ENCODE measurements around the gene ZSCAN16. TPM values are rescaled to one million over a fixed set of nuclear protein-coding genes. Genes with fewer than 3 reads are reported as not detected.

The ZSCAN16 gene
- total and polyA plus RNA-seq, 2 of the 13 experiments (the other 11 are each of a cell fraction or from before 2014, with no cell fraction given), result 5.7 to 12.7 TPM

GRCh38 chr6:28161410-28162079 is 37.1 kb downstream of the ZSCAN16 start (continued):
- TF ChIP-seq ERF (CRISPR knock-in tag; IDR thresholded peaks at IDR 0.05) (peak; percentile 77; the same call in 1 of the 2 replicates), HIVEP1 (CRISPR knock-in tag; IDR thresholded peaks at IDR 0.05) (0 out of 2 replicates have a peak, but pooled peaks have one; percentile 10), EP300 (IDR thresholded peaks at IDR 0.05; ENCODE audit: low read depth in 2 of 2, low read length in 2 of 2) (no peak), EP300 (CRISPR knock-in tag; IDR thresholded peaks at IDR 0.05; ENCODE audit: borderline replicate concordance) (peak; percentile 11; the same call in 1 of the 2 replicates), PCBP1 (IDR thresholded peaks at IDR 0.05; ENCODE audit: borderline replicate concordance, low read depth, low read length) (no peak), HOXA9 (CRISPR knock-in tag; IDR thresholded peaks at IDR 0.05; ENCODE audit: borderline replicate concordance) (no peak), ZHX2 (IDR thresholded peaks at IDR 0.05; ENCODE audit: low read depth) (no peak), ZHX2 (CRISPR knock-in tag; IDR thresholded peaks at IDR 0.05; ENCODE audit: borderline replicate concordance) (0 out of 2 replicates have a peak, but pooled peaks have one; percentile 22), REPIN1 (CRISPR knock-in tag; IDR thresholded peaks at IDR 0.05; ENCODE audit: borderline replicate concordance, low read depth) (0 out of 2 replicates have a peak, but pooled peaks have one; percentile 65), ZNF430 (CRISPR knock-in tag; IDR thresholded peaks at IDR 0.05) (peak; percentile 55; the same call in 1 of the 2 replicates), ZNF543 (CRISPR knock-in tag; IDR thresholded peaks at IDR 0.05) (peak; percentile 63)
- TF ChIP-seq, protein P1, sequence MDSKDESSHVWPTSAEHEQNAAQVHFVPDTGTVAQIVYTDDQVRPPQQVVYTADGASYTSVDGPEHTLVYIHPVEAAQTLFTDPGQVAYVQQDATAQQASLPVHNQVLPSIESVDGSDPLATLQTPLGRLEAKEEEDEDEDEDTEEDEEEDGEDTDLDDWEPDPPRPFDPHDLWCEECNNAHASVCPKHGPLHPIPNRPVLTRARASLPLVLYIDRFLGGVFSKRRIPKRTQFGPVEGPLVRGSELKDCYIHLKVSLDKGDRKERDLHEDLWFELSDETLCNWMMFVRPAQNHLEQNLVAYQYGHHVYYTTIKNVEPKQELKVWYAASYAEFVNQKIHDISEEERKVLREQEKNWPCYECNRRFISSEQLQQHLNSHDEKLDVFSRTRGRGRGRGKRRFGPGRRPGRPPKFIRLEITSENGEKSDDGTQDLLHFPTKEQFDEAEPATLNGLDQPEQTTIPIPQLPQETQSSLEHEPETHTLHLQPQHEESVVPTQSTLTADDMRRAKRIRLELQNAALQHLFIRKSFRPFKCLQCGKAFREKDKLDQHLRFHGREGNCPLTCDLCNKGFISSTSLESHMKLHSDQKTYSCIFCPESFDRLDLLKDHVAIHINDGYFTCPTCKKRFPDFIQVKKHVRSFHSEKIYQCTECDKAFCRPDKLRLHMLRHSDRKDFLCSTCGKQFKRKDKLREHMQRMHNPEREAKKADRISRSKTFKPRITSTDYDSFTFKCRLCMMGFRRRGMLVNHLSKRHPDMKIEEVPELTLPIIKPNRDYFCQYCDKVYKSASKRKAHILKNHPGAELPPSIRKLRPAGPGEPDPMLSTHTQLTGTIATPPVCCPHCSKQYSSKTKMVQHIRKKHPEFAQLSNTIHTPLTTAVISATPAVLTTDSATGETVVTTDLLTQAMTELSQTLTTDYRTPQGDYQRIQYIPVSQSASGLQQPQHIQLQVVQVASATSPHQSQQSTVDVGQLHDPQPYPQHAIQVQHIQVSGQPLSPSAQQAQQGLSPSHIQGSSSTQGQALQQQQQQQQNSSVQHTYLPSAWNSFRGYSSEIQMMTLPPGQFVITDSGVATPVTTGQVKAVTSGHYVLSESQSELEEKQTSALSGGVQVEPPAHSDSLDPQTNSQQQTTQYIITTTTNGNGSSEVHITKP (CRISPR knock-in tag; IDR thresholded peaks at IDR 0.05; ENCODE audit: low read depth), result 0 out of 2 replicates have a peak, but pooled peaks have one; percentile 18
- TF ChIP-seq, protein P2, sequence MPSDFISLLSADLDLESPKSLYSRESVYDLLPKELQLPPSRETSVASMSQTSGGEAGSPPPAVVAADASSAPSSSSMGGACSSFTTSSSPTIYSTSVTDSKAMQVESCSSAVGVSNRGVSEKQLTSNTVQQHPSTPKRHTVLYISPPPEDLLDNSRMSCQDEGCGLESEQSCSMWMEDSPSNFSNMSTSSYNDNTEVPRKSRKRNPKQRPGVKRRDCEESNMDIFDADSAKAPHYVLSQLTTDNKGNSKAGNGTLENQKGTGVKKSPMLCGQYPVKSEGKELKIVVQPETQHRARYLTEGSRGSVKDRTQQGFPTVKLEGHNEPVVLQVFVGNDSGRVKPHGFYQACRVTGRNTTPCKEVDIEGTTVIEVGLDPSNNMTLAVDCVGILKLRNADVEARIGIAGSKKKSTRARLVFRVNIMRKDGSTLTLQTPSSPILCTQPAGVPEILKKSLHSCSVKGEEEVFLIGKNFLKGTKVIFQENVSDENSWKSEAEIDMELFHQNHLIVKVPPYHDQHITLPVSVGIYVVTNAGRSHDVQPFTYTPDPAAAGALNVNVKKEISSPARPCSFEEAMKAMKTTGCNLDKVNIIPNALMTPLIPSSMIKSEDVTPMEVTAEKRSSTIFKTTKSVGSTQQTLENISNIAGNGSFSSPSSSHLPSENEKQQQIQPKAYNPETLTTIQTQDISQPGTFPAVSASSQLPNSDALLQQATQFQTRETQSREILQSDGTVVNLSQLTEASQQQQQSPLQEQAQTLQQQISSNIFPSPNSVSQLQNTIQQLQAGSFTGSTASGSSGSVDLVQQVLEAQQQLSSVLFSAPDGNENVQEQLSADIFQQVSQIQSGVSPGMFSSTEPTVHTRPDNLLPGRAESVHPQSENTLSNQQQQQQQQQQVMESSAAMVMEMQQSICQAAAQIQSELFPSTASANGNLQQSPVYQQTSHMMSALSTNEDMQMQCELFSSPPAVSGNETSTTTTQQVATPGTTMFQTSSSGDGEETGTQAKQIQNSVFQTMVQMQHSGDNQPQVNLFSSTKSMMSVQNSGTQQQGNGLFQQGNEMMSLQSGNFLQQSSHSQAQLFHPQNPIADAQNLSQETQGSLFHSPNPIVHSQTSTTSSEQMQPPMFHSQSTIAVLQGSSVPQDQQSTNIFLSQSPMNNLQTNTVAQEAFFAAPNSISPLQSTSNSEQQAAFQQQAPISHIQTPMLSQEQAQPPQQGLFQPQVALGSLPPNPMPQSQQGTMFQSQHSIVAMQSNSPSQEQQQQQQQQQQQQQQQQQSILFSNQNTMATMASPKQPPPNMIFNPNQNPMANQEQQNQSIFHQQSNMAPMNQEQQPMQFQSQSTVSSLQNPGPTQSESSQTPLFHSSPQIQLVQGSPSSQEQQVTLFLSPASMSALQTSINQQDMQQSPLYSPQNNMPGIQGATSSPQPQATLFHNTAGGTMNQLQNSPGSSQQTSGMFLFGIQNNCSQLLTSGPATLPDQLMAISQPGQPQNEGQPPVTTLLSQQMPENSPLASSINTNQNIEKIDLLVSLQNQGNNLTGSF (CRISPR knock-in tag; IDR thresholded peaks at IDR 0.05), result peak; percentile 67; the same call in 1 of the 2 replicates
